Ureter (tissue), 1 donor: ENCODE measurements around the gene DHFR2. TPM values are rescaled to one million over a fixed set of nuclear protein-coding genes. Genes with fewer than 3 reads are reported as not detected.
A peak's percentile ranks its signal among the peaks of the same experiment; 100 is the strongest.
"Not testable (repeated sequence)": the region's sequence is repeated elsewhere in the genome, so short reads cannot be mapped to it uniquely, and the experiment has no call there.

Experiments used
- DNase-seq: peaks from one replicate; pipeline ENCODE4 v3.0.0-alpha.2; 2020; ENCODE audit warnings: low spot score
- total RNA-seq: library from RNA; stranded (reverse); gene quantifications from one replicate; pipeline ENCODE4 v1.2.4, GENCODE V29; 2023
- donor health status: DM: yes; HTN: yes; CAD: no.

Gene DHFR2
- 7.5 TPM for total RNA-seq

DNA sequence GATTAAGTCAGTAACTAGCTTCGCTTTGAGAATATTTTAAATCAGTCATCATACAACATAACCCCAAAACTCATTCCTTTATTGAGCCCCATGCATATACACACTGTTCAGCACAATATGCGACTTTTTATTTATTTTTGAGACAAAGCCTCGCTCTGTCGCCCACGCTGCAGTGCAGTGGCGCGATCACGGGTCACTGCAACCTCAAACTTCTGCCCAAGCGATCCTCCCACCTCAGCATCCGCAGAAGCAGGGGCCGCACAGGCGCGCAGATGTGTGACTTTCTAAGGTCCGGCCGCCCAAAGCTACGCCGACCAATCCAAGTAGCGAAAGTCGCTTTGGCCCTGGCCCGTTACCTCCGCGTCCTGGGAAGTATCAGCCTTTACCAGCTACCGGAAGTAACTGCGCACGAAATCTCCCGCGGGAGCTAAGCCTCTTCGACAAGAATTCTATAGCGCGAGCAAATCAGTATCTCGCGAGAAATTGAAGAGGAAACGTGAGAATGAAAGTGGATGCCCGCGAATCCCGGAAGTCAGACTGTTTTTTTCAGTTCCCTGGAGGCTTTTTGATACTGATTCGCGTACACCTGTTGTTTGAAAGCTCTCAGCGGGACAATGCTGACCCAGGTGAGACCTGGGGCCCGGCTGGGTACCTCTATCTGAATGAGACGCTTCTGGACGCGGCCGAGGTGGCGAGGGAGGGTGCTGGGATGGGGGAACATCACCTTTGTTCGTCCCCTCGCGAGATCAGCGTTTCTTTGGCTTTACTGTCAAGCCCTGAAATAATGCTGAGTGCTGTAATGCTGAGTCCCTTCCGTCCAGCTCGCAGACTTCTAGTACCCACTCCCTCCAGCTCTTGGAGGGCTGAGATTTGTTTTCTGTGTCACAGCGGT lies at the start of gene DHFR2, which contains the start of gene NSUN3:
TSS of gene DHFR2 (minus strand) at position 404 of the 892 bp plus-strand sequence. CDS start 1,405 bp downstream, outside the sequence.
TSS of gene NSUN3 (plus strand) at position 549 of the 892 bp plus-strand sequence. CDS start at position 615, 66 bp downstream.
- peak; percentile 93 for DNase-seq

DNA sequence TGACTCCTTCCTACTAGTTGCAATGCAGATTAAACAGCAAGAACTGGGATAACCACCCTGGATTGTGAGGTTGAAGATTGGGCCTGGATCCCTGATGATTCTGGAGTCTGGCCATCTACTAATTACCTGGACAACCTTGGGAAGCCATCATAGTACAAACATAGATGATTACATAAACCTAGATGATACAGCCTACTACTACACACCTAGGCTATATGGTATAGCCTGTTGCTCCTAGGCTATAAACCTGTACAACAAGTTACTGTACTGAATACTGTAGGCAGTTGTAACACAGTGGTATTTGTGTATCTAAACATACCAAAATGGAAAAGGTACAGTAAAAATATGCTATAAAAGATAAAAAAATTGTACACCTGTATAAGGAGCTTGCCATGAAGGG lies 48.1 kb upstream of the DHFR2 start:
- DNase-seq: no peak

- DNase-seq: not testable (repeated sequence)
Measured at GRCh38 chr3:94110232-94110631, 47.5 kb upstream of the DHFR2 start.

- DNase-seq: no peak
Measured at GRCh38 chr3:94106268-94106667, 43.6 kb upstream of the DHFR2 start.

DNA sequence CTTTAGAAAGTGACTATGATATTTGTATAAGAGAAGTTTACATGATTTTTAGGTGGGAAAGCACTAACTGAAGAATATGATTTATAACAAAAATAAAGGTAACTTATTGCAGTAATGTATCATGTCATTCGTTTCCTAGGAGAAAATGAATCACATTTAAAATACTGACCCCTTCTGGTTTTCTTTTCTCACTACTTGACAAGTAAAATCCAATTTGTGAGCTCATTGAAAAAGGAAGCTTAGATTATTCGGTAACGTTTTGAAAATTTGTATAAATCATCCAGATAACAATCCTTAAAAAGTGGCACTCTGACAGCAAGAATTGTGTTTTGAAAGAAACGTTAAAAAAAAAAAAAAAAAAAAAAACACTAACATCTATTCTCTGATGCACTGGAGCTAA lies 39.1 kb upstream of the DHFR2 start:
- DNase-seq: no peak

DNA sequence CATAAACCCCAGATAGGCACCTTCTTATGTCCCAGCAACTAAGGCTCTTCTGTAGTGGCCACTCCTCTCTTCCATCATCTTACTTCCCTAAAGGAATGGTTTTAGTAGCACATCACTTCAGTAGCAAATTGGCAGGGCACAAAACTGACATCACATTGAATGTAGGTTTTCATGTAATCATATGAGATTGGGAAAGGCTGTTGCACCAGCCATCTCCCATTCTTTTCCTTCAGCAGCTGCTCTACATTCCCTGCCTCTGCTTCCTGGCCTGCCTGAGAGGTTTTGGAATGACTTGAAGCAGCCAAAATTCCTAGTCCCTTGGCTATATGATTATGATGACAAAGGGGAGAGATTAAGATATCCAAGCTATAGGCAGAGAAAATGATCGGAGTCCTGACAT lies 36.6 kb upstream of the DHFR2 start:
- DNase-seq: no peak

GRCh38 chr3:94098452-94098851 lies 35.7 kb upstream of the DHFR2 start:
- DNase-seq: no peak

- DNase-seq: no peak
Measured at GRCh38 chr3:94095111-94095510, 32.4 kb upstream of the DHFR2 start.

DNA sequence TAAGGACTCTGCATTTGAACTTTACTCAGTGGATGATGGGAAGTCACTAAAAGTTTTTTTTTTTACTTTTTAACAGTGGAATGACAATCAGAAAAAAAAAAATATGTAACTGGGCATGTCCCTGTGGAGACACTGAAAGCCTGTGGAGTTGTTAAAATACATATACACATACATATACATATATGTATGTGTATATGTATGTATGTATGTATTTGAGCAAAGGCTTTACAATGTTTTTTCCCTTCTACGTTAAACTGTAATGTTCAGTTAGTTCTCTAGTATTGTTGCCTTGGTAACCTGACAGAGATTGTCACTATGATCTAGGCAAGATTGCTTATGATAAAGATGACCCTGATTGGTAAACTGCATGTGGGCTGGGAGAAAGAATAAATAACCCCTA lies 30.4 kb upstream of the DHFR2 start:
- no peak for DNase-seq

GRCh38 chr3:94092086-94092485 lies 29.4 kb upstream of the DHFR2 start:
- DNase-seq: no peak

DNA sequence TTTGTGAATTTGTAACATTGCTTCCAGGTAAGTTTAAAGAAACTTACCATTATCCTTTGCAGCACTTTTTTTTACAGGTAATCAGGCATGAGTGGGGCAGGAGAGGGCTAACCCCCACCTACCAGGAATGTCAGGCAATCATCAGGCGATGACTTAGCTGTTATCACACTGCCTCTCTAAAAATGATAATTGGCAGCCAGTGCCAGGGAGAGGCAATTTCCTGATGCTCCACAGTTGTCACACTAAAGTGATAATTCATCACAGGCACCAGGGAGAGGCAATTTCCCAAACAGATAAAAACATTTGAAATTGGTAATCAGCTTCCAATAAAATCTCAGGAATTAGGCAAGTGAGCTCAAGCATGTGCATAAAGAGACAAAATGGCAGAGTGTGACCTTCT lies 26.4 kb upstream of the DHFR2 start:
- no peak for DNase-seq

DNA sequence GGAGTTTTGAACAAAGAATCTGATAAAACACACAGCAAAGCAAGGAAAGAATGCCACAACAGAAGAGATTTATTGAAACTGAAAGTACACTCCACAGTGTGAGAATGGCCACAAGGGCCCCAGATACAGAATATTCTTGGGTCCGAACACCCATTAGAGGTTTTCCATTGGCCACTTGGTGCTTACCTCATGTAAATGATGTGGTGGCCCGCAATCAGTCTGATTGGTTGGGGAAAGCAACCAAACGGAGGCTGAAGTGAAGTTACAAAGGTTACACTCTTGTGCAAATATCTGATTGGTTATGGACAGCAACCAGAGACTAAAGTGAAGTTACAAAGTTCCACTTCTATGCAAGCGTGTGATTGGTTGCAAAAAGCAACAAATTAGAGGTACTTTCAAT lies 20.5 kb upstream of the DHFR2 start:
- DNase-seq: no peak

DNA sequence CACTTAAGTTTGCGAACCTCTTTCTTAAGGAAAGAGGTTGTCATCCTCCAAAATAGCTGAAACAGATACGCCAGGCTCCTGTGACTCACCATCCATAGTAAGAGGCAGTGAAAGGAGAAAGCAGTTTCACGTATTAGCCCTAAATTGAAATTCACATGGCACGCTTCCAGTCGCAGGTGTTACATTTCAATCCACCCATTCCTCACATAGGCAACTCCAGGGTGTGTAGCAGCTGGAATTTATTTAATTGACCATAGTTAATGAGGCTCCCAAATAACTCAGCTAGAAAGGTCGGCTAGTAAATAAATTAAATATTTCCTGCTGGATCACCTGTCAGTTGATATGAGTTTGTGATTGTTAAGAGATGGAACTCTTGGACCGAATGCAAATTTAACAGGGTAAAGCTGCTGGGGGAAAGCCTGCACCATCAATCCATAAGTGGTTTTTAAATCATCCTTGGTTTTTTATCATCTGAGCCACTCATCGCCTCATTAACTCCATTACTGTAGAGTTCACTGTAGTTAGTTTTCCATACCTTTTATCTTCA lies 19.7 kb upstream of the DHFR2 start:
- no peak for DNase-seq

DNA sequence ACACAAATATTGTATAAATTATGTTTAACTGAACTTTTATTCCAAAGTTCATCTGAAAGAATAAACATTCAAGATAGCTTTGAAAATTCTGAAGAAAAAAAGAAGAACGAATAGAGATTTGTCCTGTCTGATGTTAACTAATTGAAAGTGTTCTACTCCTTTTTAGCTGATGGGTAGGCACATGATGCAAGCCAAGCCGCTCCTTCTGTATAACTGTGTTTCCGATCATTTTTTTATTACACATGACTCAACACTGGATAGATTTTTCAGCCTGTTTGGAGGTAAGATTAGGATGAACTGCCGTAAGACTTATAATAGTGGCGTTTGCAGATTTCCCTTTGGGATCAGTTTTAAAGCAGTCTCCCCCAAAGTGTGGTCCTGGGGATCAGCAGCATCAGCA lies 19.2 kb upstream of the DHFR2 start:
- DNase-seq: no peak

- not testable (repeated sequence) for DNase-seq
Measured at GRCh38 chr3:94080552-94080951, 17.8 kb upstream of the DHFR2 start.

DNA sequence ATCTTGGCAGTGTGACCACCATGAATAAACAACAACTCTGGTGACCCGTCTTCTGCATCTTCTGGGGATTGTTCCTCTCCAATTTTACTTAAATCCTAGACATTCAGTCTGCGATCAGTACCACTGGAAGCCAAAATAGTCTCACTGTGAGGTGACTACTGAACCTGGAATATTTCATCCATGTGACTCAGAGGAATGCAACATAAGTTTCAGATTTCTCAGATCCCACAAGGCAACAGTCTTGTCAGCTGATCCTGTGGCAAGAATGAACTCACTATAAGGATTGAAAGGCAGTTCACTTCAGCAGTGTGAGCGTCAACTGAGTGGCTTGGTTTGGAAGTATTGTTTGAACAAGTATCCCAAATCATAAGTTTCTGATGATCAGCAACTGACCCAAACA lies 13.3 kb upstream of the DHFR2 start:
- DNase-seq: no peak

DNA sequence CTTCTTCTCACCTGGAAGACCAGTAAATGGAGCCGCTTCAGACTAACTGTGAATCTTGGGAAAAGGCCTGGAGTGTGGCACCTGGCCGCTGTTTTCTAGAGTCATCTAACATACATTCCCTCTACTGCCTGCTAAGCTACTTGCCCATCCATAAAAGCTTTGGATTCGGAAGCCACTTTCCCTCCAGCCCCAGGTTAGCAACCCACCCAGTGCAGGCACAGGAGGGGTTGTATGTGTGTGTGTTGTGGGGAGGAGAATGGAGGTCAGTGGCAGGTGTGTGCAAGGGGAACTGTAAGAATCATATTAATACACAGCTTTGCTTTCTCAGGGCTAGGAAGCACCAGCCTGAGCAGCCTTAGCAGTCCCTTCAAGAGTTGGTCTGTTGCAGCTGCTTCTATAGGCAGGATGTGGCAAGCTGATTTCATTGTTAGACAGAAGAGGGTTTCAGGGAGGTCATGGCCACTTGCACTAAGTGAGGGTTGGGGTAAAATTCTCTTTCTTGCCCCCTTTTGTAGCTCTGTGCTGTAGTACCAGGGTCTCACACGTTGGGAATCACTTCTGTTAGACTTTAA lies 9.1 kb upstream of the DHFR2 start:
- DNase-seq: no peak

GRCh38 chr3:94070341-94070911 lies 7.7 kb upstream of the DHFR2 start:
- DNase-seq: no peak

GRCh38 chr3:94069194-94069813 lies 6.6 kb upstream of the DHFR2 start:
- no peak for DNase-seq

DNA sequence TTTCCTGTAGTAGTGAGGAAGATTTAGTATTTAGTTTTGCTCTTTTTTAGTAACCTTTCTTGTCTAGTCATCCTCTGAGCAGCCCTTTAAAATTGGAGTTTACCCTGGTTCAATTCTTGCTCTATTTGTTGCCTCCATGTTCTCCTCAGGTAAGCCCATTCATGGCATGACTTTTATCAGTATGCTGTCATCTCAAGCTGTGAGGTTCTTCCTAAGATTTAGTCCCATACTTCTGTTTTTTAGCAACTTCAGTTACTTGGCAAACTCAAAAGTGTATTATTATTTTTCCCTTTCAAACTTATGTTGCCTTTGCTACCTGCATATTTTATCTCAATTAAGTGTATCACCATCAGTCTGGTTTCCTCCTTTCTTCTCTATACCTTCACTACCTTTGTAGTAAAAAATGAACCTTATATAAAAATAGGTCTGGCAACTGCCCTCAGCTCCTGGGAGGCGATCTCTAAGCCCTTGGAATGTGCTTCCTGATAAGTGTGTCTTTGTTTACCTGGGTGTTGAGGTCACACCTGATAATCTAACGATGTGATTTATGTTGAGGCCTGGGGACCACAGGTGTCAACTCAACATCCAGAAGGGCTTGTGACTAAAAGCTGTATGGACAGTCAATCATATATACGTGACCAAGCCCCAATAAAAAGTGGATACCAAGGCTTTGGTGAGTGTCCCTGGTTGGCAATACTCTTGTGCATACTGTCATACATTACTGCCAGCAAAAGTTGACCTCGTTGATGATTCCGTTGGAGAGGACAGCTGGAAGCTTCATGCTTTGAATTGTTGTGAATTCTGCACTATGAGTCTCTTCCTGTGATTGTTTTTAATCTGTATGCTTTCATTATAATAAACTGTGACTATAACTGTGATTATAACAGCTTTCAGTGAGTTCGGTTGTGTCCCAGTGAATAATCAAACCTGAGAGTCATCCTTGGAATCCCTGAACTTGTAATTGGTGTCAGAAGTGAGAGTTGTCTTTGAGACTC lies 4.1 kb upstream of the DHFR2 start:
- DNase-seq: no peak
